Esophagus squamous epithelium (tissue), 5 donors: ENCODE data around the gene ATP12A. TPM values are rescaled to one million over a fixed set of nuclear protein-coding genes. Genes with fewer than 3 reads are reported as not detected.

Experiments used
- DNase-seq: peaks from one replicate; lab custom pipeline; 2025; lab: John Stamatoyannopoulos, UW
- H3K27ac ChIP-seq, 4 donors: fragments of 200-600 bp; sonication (generic); one replicate each; pipeline ENCODE4 v1.5.1; 2016 to 2019; ENCODE audit warnings: mild to moderate bottlenecking in 1 of 4
- H3K27me3 ChIP-seq, 4 donors: fragments of 200-600 bp; sonication (generic); 1 replicate in 3 of 4; 2 replicates in 1 of 4; pipeline versions ENCODE4 v1.5.1 to v1.6.0; 2017 to 2021; ENCODE audit warnings: antibody characterized with exemption in 1 of 4
- H3K36me3 ChIP-seq, 3 donors: fragments of 200-600 bp; sonication (generic); one replicate each; pipeline ENCODE4 v1.5.1; 2016 to 2019
- H3K4me1 ChIP-seq, 3 donors: fragments of 200-600 bp; sonication (generic); one replicate each; pipeline ENCODE4 v1.5.1; 2017 to 2019
- H3K4me3 ChIP-seq, 4 donors: fragments of 200-600 bp; sonication (generic); 1 replicate in 3 of 4; 2 replicates in 1 of 4; pipeline ENCODE4 v1.5.1; 2016 to 2019; ENCODE audit warnings: mild to moderate bottlenecking in 2 of 4, moderate library complexity in 1 of 4
- H3K9me3 ChIP-seq, 3 donors: fragments of 200-600 bp; sonication (generic); one replicate each; pipeline ENCODE4 v1.5.1; 2016 to 2019
- POLR2A ChIP-seq, 4 donors: fragments of 450-650 bp; IDR thresholded peaks; one replicate each; pipeline ENCODE4 v1.6.1; 2017; ENCODE audit warnings: antibody characterized with exemption in 4 of 4, mild to moderate bottlenecking in 4 of 4, moderate library complexity in 3 of 4
- WGBS, 2 donors: methylation state at CpG; one replicate each; pipeline ENCODE4 v1.1.5; 2018; 5-methylcytosine and 5-hydroxymethylcytosine counted together
- intact Hi-C: fragments of 100-400 bp; cut with DNase I; formaldehyde crosslinking; loops from one replicate; pipeline ENCODE4 v1.15.0; 2022
- total RNA-seq, 4 donors: library from RNA; depleted of rRNA; stranded (reverse); fragments of >200 nt; gene quantifications; one replicate each; pipeline ENCODE4 v1.1.0, GENCODE V29; 2016
- TF ChIP-seq, protein P1 (sequence below), 6 experiments: fragments of 450-650 bp in 4 of 6; fragments of 200-600 bp in 2 of 6; sonication (generic) in 2 of 6; IDR thresholded peaks; one replicate each; pipeline ENCODE4 v1.5.1; 2016 to 2019; ENCODE audit warnings: antibody characterized with exemption in 6 of 6, mild to moderate bottlenecking in 4 of 6, moderate library complexity in 4 of 6
- donor health status: DM: yes; HTN: yes; CAD: no.

Gene ATP12A
- total RNA-seq, 4 donors from 2014 or later = 0.31 to 2.9 (median 2.4) TPM

DNA sequence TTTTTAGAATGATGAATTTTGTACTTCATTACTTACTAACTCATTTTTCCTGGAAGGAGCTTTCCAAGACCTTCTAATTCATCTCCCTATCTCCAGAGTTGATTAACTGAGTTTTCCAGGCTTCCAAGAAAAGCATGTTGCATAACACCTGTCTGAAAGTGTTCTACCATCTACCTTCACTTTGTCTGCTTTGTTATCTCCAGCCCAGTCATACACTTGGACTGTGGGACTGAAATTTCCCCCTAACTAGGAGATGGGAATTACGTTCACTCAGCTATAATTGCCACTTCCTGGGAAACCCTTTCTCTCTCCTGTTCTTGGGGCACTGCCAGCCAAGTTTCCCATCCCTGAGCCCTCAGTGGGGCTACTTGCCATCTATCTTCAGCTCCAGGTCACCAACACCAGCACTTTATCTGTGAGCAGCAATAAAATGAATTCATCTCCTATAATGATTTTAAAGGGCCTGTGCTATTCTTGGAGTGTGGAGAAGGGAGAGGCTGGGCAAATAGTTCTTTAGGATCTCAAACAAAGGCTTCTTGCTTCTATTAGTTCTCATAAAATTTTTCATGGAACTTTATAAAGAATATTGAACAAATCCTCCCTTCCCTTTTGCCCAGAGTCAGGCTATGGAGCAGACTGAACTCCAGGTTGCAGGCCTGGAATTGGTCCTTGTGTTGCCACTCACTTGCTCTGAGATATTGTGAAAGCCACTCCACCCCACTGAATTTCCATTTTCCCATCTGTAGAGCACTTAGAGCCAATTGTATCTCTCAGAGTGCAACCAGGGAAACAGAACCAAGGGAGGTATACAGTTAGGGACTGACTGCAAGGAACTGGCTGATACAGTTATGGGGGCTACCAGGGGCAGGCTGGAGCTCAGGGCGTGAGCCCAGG, 17.8 kb upstream of the ATP12A start:
- Histone ChIP-seq H3K4me3 (no peak overlapping the region), H3K27ac (no peak overlapping the region), H3K27me3 (peaks cover 0 to 5% (median 0%) of the 10 kb centered on the region in 4 donors), H3K9me3 (no peaks in the 10 kb centered on the region), H3K36me3 (no peaks in the 10 kb centered on the region), H3K4me1 (no peaks in the 10 kb centered on the region)
- TF ChIP-seq POLR2A (IDR thresholded peaks at IDR 0.05) = no peak
- TF ChIP-seq, protein P1, sequence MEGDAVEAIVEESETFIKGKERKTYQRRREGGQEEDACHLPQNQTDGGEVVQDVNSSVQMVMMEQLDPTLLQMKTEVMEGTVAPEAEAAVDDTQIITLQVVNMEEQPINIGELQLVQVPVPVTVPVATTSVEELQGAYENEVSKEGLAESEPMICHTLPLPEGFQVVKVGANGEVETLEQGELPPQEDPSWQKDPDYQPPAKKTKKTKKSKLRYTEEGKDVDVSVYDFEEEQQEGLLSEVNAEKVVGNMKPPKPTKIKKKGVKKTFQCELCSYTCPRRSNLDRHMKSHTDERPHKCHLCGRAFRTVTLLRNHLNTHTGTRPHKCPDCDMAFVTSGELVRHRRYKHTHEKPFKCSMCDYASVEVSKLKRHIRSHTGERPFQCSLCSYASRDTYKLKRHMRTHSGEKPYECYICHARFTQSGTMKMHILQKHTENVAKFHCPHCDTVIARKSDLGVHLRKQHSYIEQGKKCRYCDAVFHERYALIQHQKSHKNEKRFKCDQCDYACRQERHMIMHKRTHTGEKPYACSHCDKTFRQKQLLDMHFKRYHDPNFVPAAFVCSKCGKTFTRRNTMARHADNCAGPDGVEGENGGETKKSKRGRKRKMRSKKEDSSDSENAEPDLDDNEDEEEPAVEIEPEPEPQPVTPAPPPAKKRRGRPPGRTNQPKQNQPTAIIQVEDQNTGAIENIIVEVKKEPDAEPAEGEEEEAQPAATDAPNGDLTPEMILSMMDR (IDR thresholded peaks at IDR 0.05) = no peak
- 73 to 91% methylated on average over 2 of the region's 2 CpGs for WGBS, 2 donors
- intact Hi-C loops = no loop called here
- DNase-seq = no peak

DNA sequence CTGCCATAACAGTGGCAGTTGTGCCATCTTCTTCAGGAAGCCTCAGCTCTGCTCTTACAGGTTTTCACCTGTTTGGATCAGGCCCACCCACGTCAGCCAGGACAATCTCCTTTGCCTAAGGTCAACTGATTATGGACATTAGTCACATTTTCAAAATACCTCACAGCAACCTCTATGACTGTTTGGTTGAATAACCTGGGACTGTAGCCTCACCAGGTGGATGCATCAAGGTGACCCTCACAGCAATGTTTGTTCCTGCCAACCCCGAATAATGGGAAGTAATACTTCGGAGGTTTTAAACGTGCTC, 17.2 kb upstream of the ATP12A start:
- Histone ChIP-seq H3K36me3 (no peaks in the 10 kb centered on the region), H3K27ac (no peak overlapping the region), H3K4me1 (no peaks in the 10 kb centered on the region), H3K9me3 (no peaks in the 10 kb centered on the region), H3K27me3 (peaks cover 0 to 5% (median 0%) of the 10 kb centered on the region in 4 donors), H3K4me3 (no peak overlapping the region)
- intact Hi-C loops = no loop called here
- WGBS, 2 donors = 77 to 86% methylated on average over 4 of the region's 4 CpGs
- TF ChIP-seq POLR2A (IDR thresholded peaks at IDR 0.05) = no peak
- TF ChIP-seq, protein P1 (IDR thresholded peaks at IDR 0.05) = no peak
- no peak for DNase-seq

DNA sequence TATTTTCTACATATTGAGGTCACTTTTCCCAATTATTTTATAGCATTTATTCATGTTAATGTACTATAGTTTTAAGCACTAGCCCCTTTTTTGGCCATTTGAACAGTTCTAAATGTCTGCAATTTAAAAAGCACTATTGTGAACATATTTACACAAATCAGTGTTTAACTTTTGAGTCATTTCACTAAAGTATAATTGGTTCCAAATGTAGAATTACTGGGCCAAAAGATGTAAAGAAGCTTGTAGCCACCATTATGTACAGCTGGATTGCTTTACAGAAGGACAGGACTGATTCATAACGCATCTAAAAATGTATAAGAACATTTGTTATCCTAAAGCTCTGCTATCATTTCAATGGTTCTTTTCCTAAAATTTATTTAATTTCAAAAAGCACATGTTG, 16.6 kb upstream of the ATP12A start:
- intact Hi-C loops = no loop called here
- H3K9me3 ChIP-seq = no peaks in the 10 kb centered on the region
- 81 to 83% methylated on average over 1 of the region's 1 CpG for WGBS, 2 donors

DNA sequence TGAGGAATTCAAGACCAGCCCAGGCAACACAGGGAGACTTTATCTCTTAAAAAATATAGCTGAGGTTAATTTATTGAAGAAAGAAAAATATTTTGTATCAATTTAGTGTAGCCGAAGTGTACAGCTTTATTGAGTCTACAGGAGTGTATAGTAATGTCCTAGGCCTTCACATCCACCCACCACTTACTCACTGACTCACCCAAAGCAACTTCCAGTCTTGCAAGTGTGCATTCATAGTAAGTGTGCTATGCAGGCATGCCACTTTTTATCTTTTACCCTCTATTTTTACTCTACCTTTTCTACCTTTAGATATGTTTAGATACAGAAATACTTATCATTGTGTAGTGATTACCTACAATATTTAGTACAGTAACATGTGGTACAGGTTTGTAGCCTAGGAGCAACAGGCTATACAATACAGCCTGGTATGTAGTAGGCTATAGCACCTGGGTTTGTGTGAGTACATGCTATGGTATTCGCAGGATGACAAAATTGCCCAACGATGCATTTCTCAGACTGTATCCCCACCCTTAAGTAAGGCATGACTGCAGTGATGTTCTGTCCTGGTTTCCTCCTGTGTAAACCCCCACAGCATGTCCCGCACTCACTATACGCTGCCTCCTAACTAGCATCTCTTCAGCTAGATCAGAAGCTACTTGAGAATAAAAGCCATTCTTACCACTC, 15.3 kb upstream of the ATP12A start:
- H3K27ac ChIP-seq = peak overlapping the region in 1 of 4 donors; percentile 62
- TF ChIP-seq POLR2A (IDR thresholded peaks at IDR 0.05) = no peak
- TF ChIP-seq, protein P1 (IDR thresholded peaks at IDR 0.05) = no peak
- no peaks in the 10 kb centered on the region for H3K9me3 ChIP-seq
- intact Hi-C loops = no loop called here
- DNase-seq = no peak
- H3K27me3 ChIP-seq = peaks cover 0 to 10% (median 0%) of the 10 kb centered on the region in 4 donors
- no peak overlapping the region for H3K4me3 ChIP-seq
- 77 to 82% methylated on average over 5 of the region's 5 CpGs for WGBS, 2 donors
- H3K4me1 ChIP-seq = peaks cover 0 to 15% (median 0%) of the 10 kb centered on the region in 3 donors
- H3K36me3 ChIP-seq = no peaks in the 10 kb centered on the region

More for the DNA sequence above, 16.6 kb upstream of the ATP12A start:
- H3K4me3 ChIP-seq = no peak overlapping the region
- DNase-seq = no peak
- no peaks in the 10 kb centered on the region for H3K36me3 ChIP-seq
- no peak overlapping the region for H3K27ac ChIP-seq
- H3K4me1 ChIP-seq = peaks cover 0 to 2% (median 0%) of the 10 kb centered on the region in 3 donors
- TF ChIP-seq, protein P1 (IDR thresholded peaks at IDR 0.05) = no peak
- no peak for TF ChIP-seq POLR2A (IDR thresholded peaks at IDR 0.05)
- peaks cover 0 to 5% (median 0%) of the 10 kb centered on the region in 4 donors for H3K27me3 ChIP-seq

DNA sequence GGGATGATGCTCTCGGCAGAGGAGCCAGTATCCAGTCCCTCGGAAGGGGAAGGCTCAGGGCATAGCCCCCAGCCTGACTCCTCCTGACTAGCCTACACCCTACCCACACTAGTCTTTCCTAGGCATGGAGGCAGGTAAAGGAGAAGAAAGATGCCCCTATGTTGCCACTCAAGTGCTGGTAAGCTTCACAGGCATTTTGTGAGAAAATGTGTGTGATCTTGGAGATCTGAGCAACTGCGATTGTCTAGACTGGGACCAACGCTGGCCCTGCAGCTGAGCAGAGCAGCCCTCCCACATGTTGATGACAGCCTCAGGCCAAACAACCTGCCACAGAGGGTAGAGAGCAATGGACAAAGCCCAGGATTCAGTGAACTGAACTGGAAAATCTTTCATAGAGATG, 11.7 kb upstream of the ATP12A start:
- TF ChIP-seq POLR2A (IDR thresholded peaks at IDR 0.05) = no peak
- TF ChIP-seq, protein P1 (IDR thresholded peaks at IDR 0.05) = no peak
- 88 to 92% methylated on average over 4 of the region's 4 CpGs for WGBS, 2 donors
- peak overlapping the region in 1 of 4 donors; percentile 52 for H3K27ac ChIP-seq
- DNase-seq = no peak
- H3K36me3 ChIP-seq = no peaks in the 10 kb centered on the region
- H3K4me1 ChIP-seq = peaks cover 5 to 38% (median 10%) of the 10 kb centered on the region in 3 donors
- H3K27me3 ChIP-seq = peaks cover 0 to 14% (median 0%) of the 10 kb centered on the region in 4 donors
- H3K9me3 ChIP-seq = no peaks in the 10 kb centered on the region
- H3K4me3 ChIP-seq = no peak overlapping the region
- intact Hi-C loops = no loop called here
